Smooth muscle cell (in vitro differentiated cells): ENCODE data around the gene KRTAP12-1. TPM values are rescaled to one million over a fixed set of nuclear protein-coding genes. Genes with fewer than 3 reads are reported as not detected.

Experiments
- DNase-seq: peaks from one replicate; lab custom pipeline; 2025; ENCODE audit not compliant: unreplicated experiment; lab: John Stamatoyannopoulos, UW
- H2AFZ ChIP-seq: fragments of 200-600 bp; sonication (generic); 2 replicates; pipeline ENCODE4 v1.6.0; 2016; ENCODE audit warnings: antibody characterized with exemption, low read depth, mild to moderate bottlenecking
- H3F3A ChIP-seq: fragments of 200-600 bp; sonication (generic); 2 replicates; pipeline ENCODE4 v1.6.0; 2017; ENCODE audit warnings: antibody characterized with exemption, low read depth
- H3K27ac ChIP-seq: fragments of 200-600 bp; sonication (generic); 2 replicates; pipeline ENCODE4 v1.5.1; 2016; ENCODE audit warnings: low read depth, mild to moderate bottlenecking
- H3K27me3 ChIP-seq: fragments of 200-600 bp; sonication (generic); 2 replicates; pipeline ENCODE4 v1.6.1; 2016; ENCODE audit warnings: low read depth, mild to moderate bottlenecking
- H3K36me3 ChIP-seq: fragments of 200-600 bp; sonication (generic); 2 replicates; pipeline ENCODE4 v1.5.1; 2016; ENCODE audit warnings: low read depth
- H3K4me1 ChIP-seq: fragments of 200-600 bp; sonication (generic); 2 replicates; pipeline ENCODE4 v1.5.1; 2016; ENCODE audit warnings: low read depth
- H3K4me2 ChIP-seq: fragments of 200-600 bp; sonication (generic); 2 replicates; pipeline ENCODE4 v1.6.0; 2016; ENCODE audit warnings: mild to moderate bottlenecking
- H3K4me3 ChIP-seq: fragments of 200-600 bp; sonication (generic); 2 replicates; pipeline ENCODE4 v1.5.1; 2016; ENCODE audit warnings: mild to moderate bottlenecking
- H3K79me2 ChIP-seq: fragments of 200-600 bp; sonication (generic); 2 replicates; pipeline ENCODE4 v1.6.0; 2016; ENCODE audit warnings: low read depth, mild to moderate bottlenecking
- H3K9ac ChIP-seq: fragments of 200-600 bp; sonication (generic); 2 replicates; pipeline ENCODE4 v1.6.0; 2016; ENCODE audit warnings: low read depth
- H3K9me3 ChIP-seq: fragments of 200-600 bp; sonication (generic); replicated peaks from 2 replicates; pipeline ENCODE4 v1.5.1; 2016; ENCODE audit warnings: low read depth
- H4K20me1 ChIP-seq: fragments of 200-600 bp; sonication (generic); 2 replicates; pipeline ENCODE4 v1.6.0; 2016; ENCODE audit warnings: low read depth
- CTCF ChIP-seq: fragments of 200-600 bp; sonication (generic); IDR thresholded peaks from 2 replicates; pipeline ENCODE4 v1.5.1; 2017; ENCODE audit warnings: borderline replicate concordance, mild to moderate bottlenecking, antibody characterized with exemption; ENCODE audit not compliant: insufficient read depth, poor library complexity, severe bottlenecking
- WGBS: methylation state at CpG from one replicate; pipeline ENCODE4 v1.1.7; 2016; ENCODE audit warnings: low lambda C conversion rate; 5-methylcytosine and 5-hydroxymethylcytosine counted together
- polyA plus RNA-seq: library from polyadenylated mRNA; unstranded; fragments of >200 nt; fragmentation: Nextera tagmentation; extraction: Ambion mirVana; gene quantifications from 2 replicates; pipeline ENCODE4 v1.2.1, GENCODE V29; 2016
- total RNA-seq: library from RNA; depleted of rRNA; stranded (reverse); fragments of >200 nt; gene quantifications from 2 replicates; pipeline ENCODE4 v1.2.3, GENCODE V29; 2014

Gene KRTAP12-1
- total and polyA plus RNA-seq, 2 experiments from 2014 or later, result not detected

DNA sequence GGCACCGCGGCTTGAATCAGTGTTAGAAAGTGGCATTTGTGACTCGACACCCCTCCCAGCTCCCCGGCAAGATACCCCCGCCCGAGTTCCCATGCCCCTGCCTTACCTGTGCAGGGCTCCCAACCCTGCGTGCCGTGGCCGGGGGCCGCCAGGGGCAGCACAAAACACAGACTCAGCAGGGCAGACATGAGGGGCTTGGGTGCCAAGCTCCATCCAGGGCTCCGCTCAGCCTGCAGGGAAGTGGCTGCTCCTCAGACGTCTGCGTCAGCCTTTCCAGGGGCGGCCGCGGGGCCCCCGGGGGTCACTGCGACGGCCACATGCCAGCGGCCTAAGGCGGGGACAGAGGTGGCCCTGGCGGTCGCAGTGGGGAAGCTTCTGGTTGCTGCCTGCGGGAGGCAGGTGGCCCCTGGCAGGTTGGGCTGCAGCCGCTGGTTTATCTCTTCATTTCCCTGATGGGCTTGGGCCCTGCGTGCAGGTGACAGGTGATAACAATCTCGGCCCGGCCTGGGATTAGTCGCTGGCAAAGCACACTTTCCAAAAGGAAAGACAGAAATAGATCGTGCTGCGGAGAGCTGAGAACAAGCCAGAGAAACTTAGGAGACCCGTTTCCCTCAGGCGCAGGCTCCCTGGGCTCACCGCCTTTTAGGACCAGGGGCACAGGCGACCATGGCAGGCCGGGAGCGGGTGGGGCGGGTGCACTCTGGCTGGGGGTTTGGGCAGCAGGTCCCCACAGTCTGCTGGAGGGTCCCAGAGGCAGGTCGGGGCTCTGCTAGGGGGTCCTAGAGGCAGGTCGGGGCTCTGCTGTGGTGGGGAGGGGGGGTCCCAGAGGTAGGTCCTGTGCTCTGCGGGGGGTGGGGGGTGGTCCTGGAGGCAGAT is 29.6 kb upstream of the KRTAP12-1 start, which contains the start of gene TSPEAR:
Gene TSPEAR (minus strand): TSS at position 246 of the 876 bp plus-strand sequence. CDS start 58 bp downstream, at position 188.
- WGBS, result 5% methylated on average over 35 of the region's 41 CpGs
- H3K27ac ChIP-seq, result no peak within 1 kb of the TSS
- no peak within 1 kb of the TSS for H3K9ac ChIP-seq
- peaks cover 41% of the 10 kb centered on the region for H3K4me1 ChIP-seq
- no peaks in the 10 kb centered on the region for H4K20me1 ChIP-seq
- DNase-seq, result no peak
- H3K9me3 ChIP-seq, result no peaks in the 10 kb centered on the region
- H3K4me2 ChIP-seq, result peak within 1 kb of the TSS; percentile 33
- no peak within 1 kb of the TSS for H2AFZ ChIP-seq
- H3K79me2 ChIP-seq, result no peaks in the 10 kb centered on the region
- H3K4me3 ChIP-seq, result no peak within 1 kb of the TSS
- peaks cover 96% of the 10 kb centered on the region for H3K27me3 ChIP-seq
- H3F3A ChIP-seq, result no peaks in the 10 kb centered on the region
- TF ChIP-seq CTCF, result no peak
- no peaks in the 10 kb centered on the region for H3K36me3 ChIP-seq

DNA sequence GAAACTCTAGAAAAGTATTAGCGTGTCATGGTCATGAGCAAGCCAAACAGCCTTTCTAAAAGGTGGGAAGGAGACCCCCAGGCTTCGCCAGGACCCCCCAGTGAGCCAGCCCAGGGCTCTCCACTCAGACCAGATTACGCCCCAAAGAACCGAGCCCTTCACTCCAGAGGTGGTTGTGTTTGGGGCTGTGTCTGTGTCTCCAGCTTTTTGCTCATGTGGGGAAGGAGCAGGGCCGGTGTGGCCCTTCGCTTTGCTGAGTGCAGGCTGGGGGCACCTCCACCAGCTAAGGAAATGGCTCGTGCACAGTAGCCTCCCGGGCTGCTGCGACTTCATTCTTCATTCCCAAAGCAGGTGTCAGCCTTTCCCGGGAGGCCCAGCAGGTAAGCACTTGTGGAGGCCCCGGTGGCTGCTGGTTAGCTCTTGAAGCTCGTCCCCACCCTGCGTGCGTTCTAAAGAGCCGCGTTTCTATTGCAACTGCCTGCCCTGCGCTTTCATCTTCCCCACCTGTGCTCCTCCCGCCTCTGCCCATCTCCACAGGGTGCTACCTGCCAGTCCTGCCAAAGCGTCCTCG is 28.9 kb upstream of the KRTAP12-1 start:
- no peak for DNase-seq
- 3% methylated on average over 19 of the region's 20 CpGs for WGBS
- no peaks in the 10 kb centered on the region for H3K9me3 ChIP-seq
- no peaks in the 10 kb centered on the region for H3K36me3 ChIP-seq
- no peaks in the 10 kb centered on the region for H3F3A ChIP-seq
- no peak overlapping the region for H3K27ac ChIP-seq
- TF ChIP-seq CTCF, result no peak
- H3K9ac ChIP-seq, result no peak overlapping the region
- no peaks in the 10 kb centered on the region for H4K20me1 ChIP-seq
- H3K27me3 ChIP-seq, result peaks cover 100% of the 10 kb centered on the region
- no peak overlapping the region for H3K4me3 ChIP-seq
- H2AFZ ChIP-seq, result no peak overlapping the region
- H3K79me2 ChIP-seq, result no peaks in the 10 kb centered on the region
- peak overlapping the region; percentile 33 for H3K4me2 ChIP-seq
- H3K4me1 ChIP-seq, result peaks cover 41% of the 10 kb centered on the region

- Histone ChIP-seq H3K4me1 (peaks cover 41% of the 10 kb centered on the region), H4K20me1 (no peaks in the 10 kb centered on the region), H2AFZ (no peak overlapping the region), H3K4me2 (peak overlapping the region; percentile 25), H3K27me3 (peaks cover 100% of the 10 kb centered on the region), H3K9ac (no peak overlapping the region), H3K79me2 (no peaks in the 10 kb centered on the region), H3K27ac (no peak overlapping the region), H3K4me3 (no peak overlapping the region), H3K36me3 (no peaks in the 10 kb centered on the region), H3F3A (no peaks in the 10 kb centered on the region), H3K9me3 (no peaks in the 10 kb centered on the region)
- TF ChIP-seq CTCF, result no peak
- DNase-seq, result no peak
- 3% methylated on average over 17 of the region's 17 CpGs for WGBS
Measured at GRCh38 chr21:44710294-44710665, 28.3 kb upstream of the KRTAP12-1 start.
